HG03280 (cell line): ENCODE data around the gene AFDN.
"Not testable (repeated sequence)": the region's sequence is repeated elsewhere in the genome, so short reads cannot be mapped to it uniquely, and the experiment has no call there.

ENCODE experiments used
- ATAC-seq: cut with Tn5 transposase; IDR thresholded peaks from one replicate; pipeline ENCODE4 v1.9.1; 2021; ENCODE audit warnings: mild to moderate bottlenecking, moderate library complexity; ENCODE audit not compliant: unreplicated experiment

The AFDN gene

DNA sequence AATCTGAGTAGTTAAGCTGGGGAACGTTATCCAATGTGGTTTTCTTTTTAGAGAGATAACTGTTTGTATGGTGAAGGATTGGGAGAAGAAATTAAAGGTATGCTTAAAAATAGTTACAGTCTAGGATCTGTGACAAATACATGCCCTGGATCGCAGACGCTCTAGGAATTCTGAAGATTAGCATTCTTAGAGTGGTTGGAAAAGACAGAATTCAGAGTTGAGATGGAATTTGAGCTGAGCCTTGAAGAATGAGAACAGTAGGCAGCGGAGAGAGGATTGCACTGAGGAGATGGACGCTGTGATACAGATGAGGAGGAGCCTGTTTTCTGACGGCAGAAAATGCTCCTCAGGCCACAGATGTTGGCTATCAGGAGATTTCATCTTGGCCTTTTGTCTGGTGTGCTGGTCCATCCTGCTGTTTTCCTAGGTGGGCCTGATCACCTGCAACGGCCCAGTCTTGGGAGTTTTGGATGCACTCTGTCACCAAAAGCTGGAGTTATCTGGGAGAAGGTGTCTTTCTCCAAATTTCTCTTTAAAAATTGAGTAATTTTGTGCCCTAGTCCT, 122.5 kb downstream of the AFDN start:
- ATAC-seq, result no peak

DNA sequence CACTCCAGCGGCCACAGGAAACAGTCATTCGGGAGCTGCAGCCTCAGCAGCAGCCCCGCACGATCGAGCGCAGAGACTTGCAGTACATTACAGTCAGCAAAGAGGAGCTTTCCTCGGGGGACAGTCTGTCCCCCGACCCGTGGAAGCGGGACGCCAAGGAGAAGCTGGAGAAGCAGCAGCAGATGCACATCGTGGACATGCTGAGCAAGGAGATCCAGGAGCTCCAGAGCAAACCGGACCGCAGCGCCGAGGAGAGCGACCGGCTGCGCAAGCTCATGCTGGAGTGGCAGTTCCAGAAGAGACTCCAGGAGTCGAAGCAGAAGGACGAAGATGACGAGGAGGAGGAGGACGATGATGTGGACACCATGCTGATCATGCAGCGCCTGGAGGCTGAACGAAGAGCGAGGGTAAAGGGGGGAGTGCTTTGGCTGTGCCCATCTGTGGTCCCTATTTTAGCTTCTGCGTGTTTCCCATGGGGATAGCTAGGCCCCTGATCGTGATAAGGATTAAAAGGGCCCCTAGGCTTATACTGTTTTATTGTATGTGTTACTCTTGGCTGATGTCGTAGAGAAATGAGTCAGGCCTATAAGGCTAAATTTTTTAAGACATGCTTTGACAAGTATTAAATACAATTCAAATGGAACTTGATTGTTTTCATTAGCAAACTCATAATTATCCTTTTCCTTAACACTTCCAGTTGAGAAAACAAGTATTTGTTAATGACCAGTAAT, 125.2 kb downstream of the AFDN start:
- no peak for ATAC-seq

DNA sequence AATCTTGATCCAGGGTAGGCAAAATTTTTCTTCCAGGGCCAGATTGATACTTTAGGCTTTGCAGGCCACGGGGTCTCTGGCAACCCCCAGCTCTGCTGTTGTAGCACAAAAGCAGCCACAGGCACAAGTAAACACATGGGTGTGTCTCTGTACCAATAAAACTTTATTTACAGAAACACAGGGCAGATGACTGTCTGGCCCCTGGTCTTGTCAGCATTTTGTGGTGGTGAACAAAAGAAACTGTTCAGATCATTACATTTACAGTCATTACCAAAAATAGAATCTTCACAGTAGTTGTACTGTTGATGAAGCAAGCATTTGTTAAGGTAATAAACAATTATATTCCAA, 125.8 kb downstream of the AFDN start:
- ATAC-seq, result no peak

DNA sequence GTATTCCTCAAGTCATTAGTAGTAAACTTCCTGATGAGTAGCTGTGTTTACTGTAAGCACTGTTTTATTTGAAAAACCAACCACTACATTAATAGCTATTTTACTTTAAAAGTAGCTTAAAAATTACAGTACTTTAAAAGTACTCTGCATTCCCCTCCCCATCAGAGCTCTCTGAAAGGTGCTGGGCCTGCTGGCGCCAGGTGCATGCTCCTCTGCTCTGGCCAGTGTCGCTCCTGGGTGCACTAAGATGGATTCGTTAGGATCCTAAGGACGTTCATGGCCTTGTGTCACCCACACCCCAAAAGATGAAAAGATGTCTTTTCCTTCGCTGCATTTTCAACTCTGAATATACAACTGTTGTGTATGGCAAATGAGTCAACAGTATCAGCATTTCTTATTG, 126.8 kb downstream of the AFDN start:
- ATAC-seq, result no peak

DNA sequence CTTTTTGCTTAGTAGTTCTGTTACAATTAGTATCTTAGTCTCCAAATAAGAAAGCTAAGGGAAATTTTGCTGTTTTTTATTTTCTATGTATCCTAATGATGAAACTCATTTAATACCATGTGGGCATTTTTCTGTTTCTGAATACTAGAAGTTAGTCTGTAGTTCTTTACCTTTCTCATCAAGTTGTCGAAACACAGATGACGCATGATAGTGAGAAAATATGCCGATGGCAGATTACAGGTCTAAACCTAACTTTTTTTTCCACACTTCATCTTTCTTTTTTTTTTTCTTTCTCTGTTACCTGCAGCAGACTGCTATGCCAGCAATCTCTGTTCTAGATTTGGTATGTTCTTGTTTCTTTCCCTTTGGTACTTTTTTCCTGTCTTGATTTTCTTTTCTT, 127.4 kb downstream of the AFDN start:
- ATAC-seq, result no peak

DNA sequence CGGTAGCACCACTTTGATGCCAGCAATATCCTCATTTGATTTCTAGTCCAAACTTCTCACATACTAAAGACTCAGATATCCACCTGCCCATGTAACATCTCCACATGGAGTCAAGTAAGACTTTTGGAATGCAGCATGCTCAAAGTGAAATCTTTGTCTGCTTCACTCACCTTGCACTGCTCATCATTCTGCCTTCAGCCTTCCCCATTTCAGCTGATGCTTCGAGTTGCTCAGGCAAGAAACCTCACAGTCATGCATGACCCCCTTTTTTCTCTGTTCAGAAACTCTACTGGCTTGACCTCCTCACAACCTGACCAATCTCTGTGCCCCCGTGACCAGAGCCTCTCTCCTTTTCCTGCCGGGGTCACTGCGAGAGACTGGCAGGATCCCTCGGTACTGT, 129.8 kb downstream of the AFDN start:
- ATAC-seq, result no peak

DNA sequence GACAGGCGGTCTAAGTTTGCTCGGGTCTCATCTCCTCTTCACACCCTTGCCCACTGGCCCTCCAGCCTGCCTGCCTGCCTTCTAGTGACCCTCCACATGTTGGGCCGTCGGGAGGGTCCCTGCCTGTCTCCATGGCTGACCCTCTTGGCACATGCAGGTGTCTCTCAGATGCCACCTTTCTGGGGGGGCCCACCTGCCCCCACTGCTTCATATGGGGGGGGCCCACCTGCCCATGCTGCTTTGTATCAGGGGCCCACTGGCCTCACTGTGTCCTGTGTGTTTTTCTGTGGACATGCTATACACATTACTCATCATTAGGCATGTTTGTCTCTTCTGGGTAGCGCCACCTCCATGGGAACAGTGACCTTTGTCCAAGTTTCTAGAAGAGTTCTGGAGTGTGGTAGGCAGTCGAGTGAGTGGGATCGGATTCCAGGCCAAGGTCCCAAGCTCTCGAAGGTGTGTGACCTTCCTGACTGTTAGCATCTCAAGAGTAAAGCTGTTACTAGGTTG, 130.3 kb downstream of the AFDN start:
- ATAC-seq, result no peak

DNA sequence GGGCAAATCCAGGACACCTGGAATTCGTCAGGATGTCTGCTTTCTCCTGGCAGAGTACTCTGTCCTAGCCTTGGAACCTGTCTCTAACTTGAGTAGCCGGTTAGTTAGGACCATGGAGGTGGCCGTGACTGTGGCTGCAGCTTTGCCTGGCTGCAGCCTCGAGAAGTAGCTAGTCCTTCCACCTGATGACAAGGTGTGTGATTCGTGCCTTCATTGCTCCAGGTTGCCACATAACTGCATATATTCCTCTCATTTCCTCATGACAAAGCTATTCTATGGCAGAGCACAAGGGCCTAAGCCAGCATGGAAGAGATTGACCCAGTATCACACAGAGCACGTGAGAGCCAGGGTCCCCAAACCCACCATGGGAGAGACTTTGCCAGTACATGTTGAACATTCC, 130.9 kb downstream of the AFDN start:
- no peak for ATAC-seq

DNA sequence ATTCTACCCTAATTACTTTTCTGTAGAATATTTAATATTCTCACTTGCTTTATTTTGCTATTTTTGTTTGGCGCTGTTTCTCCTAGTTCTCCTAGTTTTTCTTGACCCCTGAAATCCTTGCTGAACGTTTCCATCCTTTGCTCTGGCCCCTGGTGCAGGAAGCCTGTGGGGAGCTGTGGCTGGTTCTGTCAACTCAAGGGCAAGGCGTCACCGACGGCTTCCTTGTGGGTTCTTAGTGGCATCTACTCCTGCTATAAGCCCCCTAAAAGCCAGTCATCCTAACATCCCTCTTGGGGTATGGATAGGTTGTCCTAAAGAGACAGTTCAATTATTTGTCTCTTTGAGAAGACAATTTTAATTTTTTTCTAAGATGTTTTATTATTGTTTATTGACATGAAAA, 133.9 kb downstream of the AFDN start:
- ATAC-seq, result no peak

DNA sequence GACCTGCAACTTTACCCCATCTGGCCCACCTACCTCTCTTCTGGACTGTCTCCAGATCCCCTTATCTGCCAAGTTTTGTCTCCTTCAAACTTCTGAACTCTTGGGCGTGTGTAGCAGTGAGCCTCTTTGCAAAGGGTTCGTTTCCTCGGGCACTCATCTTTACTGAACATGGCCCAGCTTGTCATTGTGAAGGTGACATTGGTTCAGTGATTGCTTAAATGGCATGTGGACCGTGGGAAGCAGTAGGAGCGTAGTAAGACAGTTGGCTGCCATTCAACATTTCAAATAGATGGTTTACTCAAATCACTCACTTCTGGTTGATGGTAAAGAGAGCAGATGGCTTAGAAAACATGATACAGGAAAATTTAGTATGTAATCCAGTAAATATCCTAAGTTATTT, 136.0 kb downstream of the AFDN start:
- no peak for ATAC-seq

DNA sequence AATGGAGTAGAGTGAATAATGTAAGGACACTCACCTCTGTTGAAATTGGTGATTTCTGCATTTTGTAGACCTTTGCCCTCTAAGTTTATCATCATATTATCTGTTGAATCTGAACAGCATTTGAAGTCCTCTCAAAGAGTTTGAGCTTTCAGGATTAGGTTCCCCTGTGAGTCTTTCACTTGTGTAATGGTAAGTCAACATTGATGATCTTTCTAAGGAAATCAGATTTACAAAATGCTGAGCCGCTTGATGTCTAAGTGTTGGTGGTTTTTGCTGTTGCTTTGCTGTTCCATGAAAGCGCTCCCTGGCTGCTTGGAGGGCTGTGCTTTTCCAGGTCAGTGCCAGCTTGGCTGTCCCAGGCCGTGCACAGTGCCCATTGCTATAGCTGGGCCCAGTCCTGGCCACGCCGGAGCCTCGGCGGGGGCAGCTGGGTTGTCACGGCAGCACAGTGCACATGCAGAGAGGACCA, 136.9 kb downstream of the AFDN start:
- ATAC-seq, result no peak

DNA sequence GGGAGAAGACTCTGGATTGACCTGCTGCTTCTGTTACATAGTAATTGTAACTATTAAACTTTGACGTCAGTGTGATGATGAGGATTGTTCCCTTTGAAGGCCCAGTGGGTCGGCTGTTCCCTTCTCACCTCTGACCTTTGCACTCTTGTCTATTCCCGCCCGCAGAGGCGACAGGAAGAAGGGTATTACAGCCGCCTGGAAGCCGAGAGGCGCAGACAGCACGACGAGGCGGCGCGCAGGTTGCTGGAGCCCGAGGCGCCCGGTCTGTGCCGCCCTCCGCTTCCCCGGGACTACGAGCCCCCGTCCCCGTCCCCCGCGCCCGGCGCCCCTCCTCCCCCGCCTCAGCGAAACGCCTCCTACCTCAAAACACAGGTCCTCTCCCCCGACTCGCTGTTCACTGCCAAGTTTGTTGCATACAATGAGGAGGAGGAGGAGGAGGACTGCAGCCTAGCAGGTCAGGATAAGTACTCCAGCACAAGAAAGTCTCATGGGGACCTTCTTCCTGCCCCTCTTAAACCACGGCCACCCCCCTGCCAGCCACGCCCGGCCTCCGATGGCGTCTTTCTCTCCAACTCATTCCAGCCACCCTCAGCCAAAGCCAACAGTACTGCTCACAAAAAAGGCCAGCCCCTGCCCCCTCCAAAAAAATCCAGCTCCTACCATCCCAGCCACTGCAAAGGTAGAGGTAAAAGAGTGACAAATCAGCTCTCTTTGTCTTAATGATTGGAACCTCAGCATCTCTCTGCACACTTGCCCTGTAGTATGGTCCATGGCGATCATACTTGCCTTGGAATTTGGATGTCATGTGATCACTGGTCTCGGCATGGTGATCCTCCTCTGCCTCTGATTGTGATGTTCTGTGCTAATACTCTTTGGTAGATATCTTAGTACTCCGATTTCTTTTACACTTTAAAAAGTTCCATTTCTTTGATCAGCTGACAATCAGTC, 139.2 kb downstream of the AFDN start:
- no peak for ATAC-seq

DNA sequence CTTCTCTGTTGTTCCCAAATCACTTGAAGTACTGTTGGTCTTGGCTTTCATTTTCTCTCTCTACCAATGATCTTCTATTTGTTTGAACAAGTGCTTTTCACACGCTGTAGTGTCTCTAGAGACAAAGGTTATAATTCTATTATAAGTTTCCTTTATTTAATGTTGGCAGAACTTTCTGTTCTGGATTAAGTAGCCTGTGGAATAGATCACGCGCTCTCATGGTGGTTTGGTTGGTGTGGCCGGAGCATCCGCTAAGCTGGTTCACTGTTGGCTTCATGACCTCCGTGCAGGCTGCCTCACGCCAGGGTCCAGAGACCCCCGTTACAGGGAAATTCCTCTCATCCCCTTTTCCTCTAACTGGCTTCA, 139.8 kb downstream of the AFDN start:
- no peak for ATAC-seq

DNA sequence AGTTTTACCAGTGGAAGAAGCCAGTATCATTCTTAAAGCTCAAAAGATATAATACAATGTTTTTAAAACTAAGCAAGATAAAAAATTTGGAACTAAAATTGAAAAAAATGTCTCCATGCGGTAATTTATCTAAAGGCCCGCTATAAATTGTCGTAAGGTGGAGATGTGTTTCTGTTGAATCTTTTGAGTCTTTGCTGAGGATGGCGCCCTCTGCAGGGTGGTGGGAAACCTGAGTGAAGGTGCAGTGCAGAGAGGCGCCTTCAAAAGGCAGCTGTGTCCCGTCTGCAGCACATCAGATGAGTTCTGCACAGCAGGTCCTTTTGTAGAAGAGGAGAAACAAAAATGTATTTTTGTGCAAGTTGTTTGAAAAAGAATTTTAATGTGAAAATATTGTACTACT, 141.4 kb downstream of the AFDN start:
- ATAC-seq, result no peak

DNA sequence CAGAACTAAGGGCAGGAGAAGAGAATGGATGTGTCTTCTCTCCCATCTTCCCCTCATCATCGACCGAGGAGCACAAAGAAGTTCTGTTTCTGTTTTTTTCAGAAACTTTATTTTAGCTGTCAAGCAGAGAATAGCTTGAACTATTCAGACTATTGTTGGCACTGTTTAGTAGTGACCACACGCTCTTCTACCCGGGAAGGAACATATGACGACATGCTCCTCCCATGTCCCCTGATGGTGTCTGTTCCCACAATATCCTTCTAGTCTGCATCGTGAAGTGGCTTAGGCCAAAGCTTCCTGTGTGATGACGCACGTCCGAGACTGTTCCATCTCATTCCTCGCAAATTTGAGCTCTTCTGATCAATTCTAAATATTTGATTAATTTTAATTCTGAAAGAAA, 143.5 kb downstream of the AFDN start:
- ATAC-seq, result no peak

DNA sequence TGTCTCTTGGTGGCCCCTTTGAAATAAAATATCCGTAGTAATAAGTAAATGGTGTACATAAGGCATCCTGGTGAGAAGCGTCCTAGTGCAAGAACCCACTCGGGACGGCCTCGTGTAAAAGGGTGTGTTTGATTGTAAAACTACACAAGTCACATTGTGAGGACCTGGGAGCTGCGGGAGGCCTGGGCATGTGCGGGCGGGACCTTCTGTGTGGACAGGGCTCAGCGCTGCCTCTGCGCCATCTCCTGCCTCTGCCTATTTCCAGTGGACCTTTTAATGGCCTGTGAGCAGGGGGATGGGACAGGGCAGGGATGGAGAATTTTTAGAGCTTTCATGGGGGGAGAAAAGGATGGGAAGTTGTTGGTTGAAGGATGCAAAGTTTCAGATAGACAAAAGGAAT, 145.5 kb downstream of the AFDN start:
- ATAC-seq, result no peak

DNA sequence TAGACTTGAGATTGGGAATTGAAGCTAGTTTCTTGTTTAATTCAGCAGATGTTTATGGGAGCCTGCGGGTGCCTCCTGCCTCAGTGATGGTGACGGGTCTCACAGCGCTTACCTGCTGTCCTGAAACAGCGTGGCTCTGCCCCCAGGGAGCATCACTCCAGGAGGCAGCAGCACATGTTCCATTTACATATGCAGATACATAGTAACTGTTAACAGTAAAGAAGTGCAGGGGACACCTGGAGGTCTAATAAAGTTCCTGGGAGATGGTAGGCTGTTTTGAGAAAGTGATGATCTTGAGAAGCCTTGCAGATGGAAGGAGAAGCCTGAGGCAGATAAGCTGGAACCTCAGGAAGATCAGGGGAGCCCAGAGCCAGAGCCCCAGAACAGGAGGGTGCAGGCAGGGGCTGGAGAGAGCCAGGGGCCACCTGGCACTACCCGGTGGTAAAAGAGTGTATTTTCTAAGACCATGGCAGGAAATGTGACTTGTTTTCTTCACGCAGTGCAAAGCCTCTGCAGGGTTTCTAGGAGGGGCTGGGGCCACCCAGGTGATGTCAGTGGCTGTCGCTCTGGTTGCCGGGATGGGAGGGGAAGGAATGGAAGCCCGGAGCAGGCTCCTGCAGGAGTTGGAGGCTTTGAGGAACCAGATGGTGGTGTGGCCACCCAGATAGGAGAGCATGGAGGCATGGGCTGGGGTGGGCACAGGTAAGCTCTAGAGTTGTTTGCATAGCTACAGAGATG, 146.6 kb downstream of the AFDN start:
- ATAC-seq, result no peak

DNA sequence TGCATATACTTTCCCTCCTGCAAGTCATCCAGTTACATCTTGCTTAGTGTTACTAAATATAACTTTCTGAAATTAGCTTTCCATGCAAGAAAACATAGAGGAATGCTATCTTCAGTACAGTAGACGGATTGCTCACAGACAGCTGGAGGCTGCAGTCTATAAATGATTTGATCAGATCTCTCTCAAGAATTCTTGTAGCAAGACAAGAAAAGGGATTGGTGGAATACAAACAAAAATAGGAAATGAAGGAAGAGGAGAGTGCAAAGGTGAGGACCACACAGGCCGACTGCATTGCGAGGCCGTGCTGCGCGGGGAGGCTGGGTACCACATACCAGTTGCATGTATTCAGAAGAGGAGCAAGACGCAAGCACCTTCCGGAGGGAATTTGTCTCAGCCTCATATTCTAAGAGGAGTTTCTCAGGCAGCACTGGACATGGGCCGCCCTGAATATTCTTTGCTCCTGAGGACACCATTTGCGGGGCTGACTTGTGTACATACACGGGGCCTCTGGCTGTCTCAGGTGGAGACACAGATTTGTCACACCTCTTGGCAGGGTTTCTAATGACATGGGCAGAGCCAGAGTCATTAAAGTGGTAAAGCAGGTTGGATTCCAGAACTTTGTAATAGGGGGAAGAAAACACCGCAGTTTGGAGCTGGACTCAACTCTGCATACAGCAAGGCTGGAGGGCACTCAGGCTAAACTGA, 148.1 kb downstream of the AFDN start:
- no peak for ATAC-seq

DNA sequence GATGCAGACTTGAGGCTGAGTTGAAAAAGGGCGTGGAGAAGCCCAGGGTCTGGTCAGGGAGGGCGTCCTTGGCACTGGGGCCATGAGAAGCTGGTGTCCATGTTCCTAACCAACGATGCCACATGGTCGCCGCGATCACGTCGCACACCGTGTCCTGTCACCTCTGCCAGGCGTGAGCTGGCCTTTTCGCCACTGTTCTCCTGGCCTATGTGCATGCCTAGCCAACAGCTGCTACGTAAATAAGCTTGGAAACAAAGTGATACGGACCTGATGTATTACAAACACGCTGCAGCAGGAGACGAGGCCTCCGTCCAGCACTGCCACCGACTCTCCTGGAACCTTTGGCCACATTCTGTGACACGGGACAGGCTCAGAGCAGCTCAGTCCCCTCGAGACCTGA, 148.7 kb downstream of the AFDN start:
- ATAC-seq, result no peak

DNA sequence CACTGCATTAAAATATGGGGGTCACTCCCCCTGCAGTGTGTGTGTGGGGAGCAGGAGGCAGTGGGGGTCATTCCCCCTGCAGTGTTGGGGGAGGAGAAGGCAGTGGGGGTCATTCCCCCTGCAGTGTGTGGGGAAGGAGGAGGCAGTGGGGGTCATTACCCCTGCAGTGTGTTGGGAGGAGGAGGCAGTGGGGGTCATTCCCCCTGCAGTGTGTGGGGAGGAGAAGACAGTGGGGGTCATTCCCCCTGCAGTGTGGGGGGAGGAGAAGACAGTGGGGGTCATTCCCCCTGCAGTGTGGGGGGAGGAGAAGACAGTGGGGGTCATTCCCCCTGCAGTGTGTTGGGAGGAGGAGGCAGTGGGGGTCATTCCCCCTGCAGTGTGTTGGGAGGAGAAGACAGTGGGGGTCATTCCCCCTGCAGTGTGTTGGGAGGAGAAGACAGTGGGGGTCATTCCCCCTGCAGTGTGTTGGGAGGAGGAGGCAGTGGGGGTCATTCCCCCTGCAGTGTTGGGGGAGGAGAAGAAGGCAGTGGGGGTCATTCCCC, 149.5 kb downstream of the AFDN start:
- not testable (repeated sequence) for ATAC-seq
